ENCODE results near the gene PLXNA2.

The PLXNA2 gene

GRCh38 chr1:208202333-208202995, 41.7 kb downstream of the PLXNA2 start:
- no peak for ATAC-seq
- TF ChIP-seq ZFP3 (CRISPR knock-in tag; IDR thresholded peaks at IDR 0.05): no peak
- TF ChIP-seq SNAI2 (CRISPR knock-in tag; IDR thresholded peaks at IDR 0.05): no peak
- no peak for TF ChIP-seq TSHZ2 (CRISPR knock-in tag; IDR thresholded peaks at IDR 0.05)
- no peak for TF ChIP-seq TOX (CRISPR knock-in tag; IDR thresholded peaks at IDR 0.05; ENCODE audit: borderline replicate concordance)
- no peak for TF ChIP-seq ZFP30 (CRISPR knock-in tag; IDR thresholded peaks at IDR 0.05)
- TF ChIP-seq CSDC2 (CRISPR knock-in tag; IDR thresholded peaks at IDR 0.05): no peak
- no peak for TF ChIP-seq CSRNP3 (CRISPR knock-in tag; IDR thresholded peaks at IDR 0.05)
- TF ChIP-seq BACH2 (CRISPR knock-in tag; IDR thresholded peaks at IDR 0.05; ENCODE audit: borderline replicate concordance): no peak
- TF ChIP-seq CREB5 (CRISPR knock-in tag; IDR thresholded peaks at IDR 0.05; ENCODE audit: low read depth): no peak
- TF ChIP-seq PATZ1 (CRISPR knock-in tag; IDR thresholded peaks at IDR 0.05; ENCODE audit: borderline replicate concordance): no peak
- TF ChIP-seq ESRRG (CRISPR knock-in tag; IDR thresholded peaks at IDR 0.05): no peak

- ATAC-seq: peak; percentile 93
- TF ChIP-seq ZC3H10 (CRISPR knock-in tag; IDR thresholded peaks at IDR 0.05) (peak; percentile 63; the same call in 1 of the 2 replicates), PATZ1 (CRISPR knock-in tag; IDR thresholded peaks at IDR 0.05; ENCODE audit: borderline replicate concordance) (peak; percentile 83), ISL1 (CRISPR knock-in tag; IDR thresholded peaks at IDR 0.05) (no peak), TOX (CRISPR knock-in tag; IDR thresholded peaks at IDR 0.05; ENCODE audit: borderline replicate concordance) (peak; percentile 56)
Observed at GRCh38 chr1:208201229-208201628, 43.0 kb downstream of the PLXNA2 start.

- no peak for ATAC-seq
Observed at GRCh38 chr1:208200116-208200515, 44.1 kb downstream of the PLXNA2 start.

GRCh38 chr1:208198236-208198635, 45.9 kb downstream of the PLXNA2 start:
- TF ChIP-seq BACH2 (CRISPR knock-in tag; IDR thresholded peaks at IDR 0.05; ENCODE audit: borderline replicate concordance): no peak
- no peak for ATAC-seq

More at GRCh38 chr1:208200116-208200515, 44.1 kb downstream of the PLXNA2 start:
- TF ChIP-seq RARB (CRISPR knock-in tag; IDR thresholded peaks at IDR 0.05) (no peak), CSDC2 (CRISPR knock-in tag; IDR thresholded peaks at IDR 0.05) (no peak), OSR1 (CRISPR knock-in tag; IDR thresholded peaks at IDR 0.05) (no peak), PPARA (CRISPR knock-in tag; IDR thresholded peaks at IDR 0.05; ENCODE audit: borderline replicate concordance) (no peak), ZFP3 (CRISPR knock-in tag; IDR thresholded peaks at IDR 0.05) (no peak)

- ATAC-seq: no peak
- TF ChIP-seq BACH2 (CRISPR knock-in tag; IDR thresholded peaks at IDR 0.05; ENCODE audit: borderline replicate concordance) (no peak), ZNF8 (CRISPR knock-in tag; IDR thresholded peaks at IDR 0.05) (no peak), ZFP3 (CRISPR knock-in tag; IDR thresholded peaks at IDR 0.05) (no peak), GLIS3 (CRISPR knock-in tag; IDR thresholded peaks at IDR 0.05) (no peak), ARNTL (CRISPR knock-in tag; IDR thresholded peaks at IDR 0.05; ENCODE audit: borderline replicate concordance, low read depth) (no peak), ZC3H10 (CRISPR knock-in tag; IDR thresholded peaks at IDR 0.05) (no peak), CSRNP3 (CRISPR knock-in tag; IDR thresholded peaks at IDR 0.05) (no peak), ZFP30 (CRISPR knock-in tag; IDR thresholded peaks at IDR 0.05) (no peak)
Observed at GRCh38 chr1:208194944-208195343, 49.2 kb downstream of the PLXNA2 start.
